WERI-Rb-1 (cell line): ENCODE data around the gene DRG1.

Source experiments
- DNase-seq: peaks from one replicate; pipeline ENCODE4 v3.0.0-alpha.2; 2020
- H3K27ac ChIP-seq: fragments of 250-450 bp; sonication (Bioruptor Pico); 2 replicates; pipeline ENCODE4 v1.5.1; 2020; ENCODE audit warnings: mild to moderate bottlenecking, moderate library complexity
- H3K27me3 ChIP-seq: fragments of 250-450 bp; sonication (Bioruptor Pico); 2 replicates; pipeline ENCODE4 v1.5.1; 2021; ENCODE audit warnings: mild to moderate bottlenecking, low read depth, moderate library complexity; ENCODE audit not compliant: insufficient read depth, severe bottlenecking
- H3K36me3 ChIP-seq: fragments of 250-450 bp; sonication (Bioruptor Pico); 2 replicates; pipeline ENCODE4 v1.5.1; 2020; ENCODE audit warnings: mild to moderate bottlenecking, moderate library complexity
- H3K4me3 ChIP-seq: 2 replicates; pipeline ENCODE4 v1.5.1; 2011; ENCODE audit warnings: low read depth, mild to moderate bottlenecking, control low read depth, low read length
- H3K9me3 ChIP-seq: fragments of 250-450 bp; sonication (Bioruptor Pico); 2 replicates; pipeline ENCODE4 v1.5.1; 2021; ENCODE audit warnings: mild to moderate bottlenecking, moderate library complexity; ENCODE audit not compliant: severe bottlenecking
- TF ChIP-seq, protein P1 (sequence below): IDR thresholded peaks from 2 replicates; pipeline ENCODE4 v1.5.1; 2011; ENCODE audit warnings: low read depth, mild to moderate bottlenecking, control low read depth, inconsistent platforms, low read length

The DRG1 gene

DNA sequence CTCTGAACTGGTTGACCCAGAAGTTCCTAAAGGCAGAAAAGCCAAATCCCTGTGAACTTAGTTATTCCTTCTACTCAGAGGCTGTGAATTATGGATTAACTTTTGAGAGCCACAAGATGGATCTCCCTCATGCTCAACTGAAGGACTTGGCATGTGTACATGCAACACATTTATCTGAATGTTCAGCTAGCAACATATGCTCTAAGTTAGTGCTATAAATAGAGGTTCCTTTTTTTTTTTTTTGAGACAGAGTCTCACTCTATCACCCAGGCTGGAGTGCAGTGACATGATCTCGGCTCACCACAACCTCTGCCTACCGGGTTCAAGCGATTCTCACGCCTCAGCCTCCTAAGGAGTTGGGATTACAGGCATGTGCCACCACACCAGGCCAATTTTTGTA is 50.1 kb downstream of the DRG1 start:
- Histone ChIP-seq H3K9me3 (no peaks in the 10 kb centered on the region), H3K27ac (no peak overlapping the region), H3K4me3 (no peak overlapping the region), H3K36me3 (peaks cover 69% of the 10 kb centered on the region), H3K27me3 (no peaks in the 10 kb centered on the region)
- DNase-seq: no peak
- TF ChIP-seq, protein P1, sequence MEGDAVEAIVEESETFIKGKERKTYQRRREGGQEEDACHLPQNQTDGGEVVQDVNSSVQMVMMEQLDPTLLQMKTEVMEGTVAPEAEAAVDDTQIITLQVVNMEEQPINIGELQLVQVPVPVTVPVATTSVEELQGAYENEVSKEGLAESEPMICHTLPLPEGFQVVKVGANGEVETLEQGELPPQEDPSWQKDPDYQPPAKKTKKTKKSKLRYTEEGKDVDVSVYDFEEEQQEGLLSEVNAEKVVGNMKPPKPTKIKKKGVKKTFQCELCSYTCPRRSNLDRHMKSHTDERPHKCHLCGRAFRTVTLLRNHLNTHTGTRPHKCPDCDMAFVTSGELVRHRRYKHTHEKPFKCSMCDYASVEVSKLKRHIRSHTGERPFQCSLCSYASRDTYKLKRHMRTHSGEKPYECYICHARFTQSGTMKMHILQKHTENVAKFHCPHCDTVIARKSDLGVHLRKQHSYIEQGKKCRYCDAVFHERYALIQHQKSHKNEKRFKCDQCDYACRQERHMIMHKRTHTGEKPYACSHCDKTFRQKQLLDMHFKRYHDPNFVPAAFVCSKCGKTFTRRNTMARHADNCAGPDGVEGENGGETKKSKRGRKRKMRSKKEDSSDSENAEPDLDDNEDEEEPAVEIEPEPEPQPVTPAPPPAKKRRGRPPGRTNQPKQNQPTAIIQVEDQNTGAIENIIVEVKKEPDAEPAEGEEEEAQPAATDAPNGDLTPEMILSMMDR: no peak

DNA sequence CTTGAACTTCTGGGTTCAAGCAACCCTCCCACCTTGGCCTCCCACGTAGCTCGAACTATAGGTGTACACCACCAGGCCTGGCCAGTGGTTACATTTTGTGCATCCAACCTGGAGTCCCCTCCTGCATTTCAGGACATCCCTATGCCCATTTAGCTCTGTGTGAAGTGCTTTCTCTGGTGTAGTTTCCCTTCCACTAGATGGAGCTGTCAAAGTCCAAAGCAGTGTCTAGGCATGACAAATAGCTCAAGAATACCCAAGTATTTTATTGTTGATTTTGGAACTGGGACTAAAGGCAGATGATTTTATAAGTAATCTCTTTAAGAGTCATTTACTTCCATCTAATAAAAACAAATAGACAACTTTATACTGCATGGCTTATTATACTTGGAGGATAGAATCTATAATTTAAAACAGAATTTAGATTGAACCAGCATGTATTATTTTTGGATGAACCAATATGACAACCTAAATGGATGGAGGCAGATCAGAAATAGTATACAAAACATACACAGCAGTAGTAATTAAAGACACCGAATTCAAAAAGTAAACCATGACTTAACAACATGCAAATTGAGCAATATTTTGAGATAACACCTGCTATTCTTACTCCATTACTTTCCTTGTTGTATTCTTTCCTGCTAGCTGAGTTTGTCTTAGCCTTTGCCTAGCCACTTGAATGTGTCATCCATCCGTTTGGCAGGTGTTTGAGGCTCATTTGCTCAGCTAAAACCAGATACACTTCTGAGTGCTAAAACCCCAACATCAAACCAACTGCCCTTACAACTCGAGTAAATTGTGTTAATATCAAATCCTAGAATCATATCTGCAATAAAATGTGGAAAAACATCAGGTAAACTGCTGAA is 52.5 kb downstream of the DRG1 start:
- TF ChIP-seq, protein P1: peak; percentile 61
- Histone ChIP-seq H3K27ac (no peak overlapping the region), H3K4me3 (no peak overlapping the region), H3K36me3 (peaks cover 70% of the 10 kb centered on the region), H3K27me3 (no peaks in the 10 kb centered on the region), H3K9me3 (no peaks in the 10 kb centered on the region)
- peak; percentile 21 for DNase-seq

GRCh38 chr22:31461699-31462098 is 62.3 kb downstream of the DRG1 start:
- Histone ChIP-seq H3K4me3 (no peak overlapping the region), H3K27me3 (no peaks in the 10 kb centered on the region), H3K9me3 (no peaks in the 10 kb centered on the region), H3K27ac (no peak overlapping the region), H3K36me3 (peaks cover 81% of the 10 kb centered on the region)
- no peak for DNase-seq
- TF ChIP-seq, protein P1: no peak

GRCh38 chr22:31465307-31465706 is 65.9 kb downstream of the DRG1 start:
- Histone ChIP-seq H3K27ac (no peak overlapping the region), H3K4me3 (no peak overlapping the region), H3K9me3 (no peaks in the 10 kb centered on the region), H3K36me3 (peaks cover 76% of the 10 kb centered on the region), H3K27me3 (no peaks in the 10 kb centered on the region)
- no peak for DNase-seq
- TF ChIP-seq, protein P1: no peak

DNA sequence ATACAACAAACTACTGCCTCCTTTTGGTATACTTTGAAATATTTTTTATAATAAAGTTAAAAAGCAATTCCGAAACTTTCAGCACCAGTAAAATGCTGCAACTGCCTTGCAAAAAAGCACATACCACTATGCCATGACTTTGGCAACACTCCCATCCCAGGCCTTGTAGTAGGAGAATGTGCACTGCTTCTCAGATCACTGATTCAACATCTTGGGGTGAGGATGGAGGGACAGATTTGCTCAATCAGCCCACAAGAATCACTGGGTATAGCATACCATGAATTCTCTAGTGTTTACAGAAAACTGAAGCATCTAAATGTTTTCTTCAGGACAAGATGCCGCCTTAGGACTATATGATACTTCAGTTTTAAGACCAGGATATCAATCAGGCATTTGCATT is 75.3 kb downstream of the DRG1 start:
- H3K36me3 ChIP-seq: peaks cover 34% of the 10 kb centered on the region
- TF ChIP-seq, protein P1: no peak
- H3K27me3 ChIP-seq: no peaks in the 10 kb centered on the region
- no peak overlapping the region for H3K27ac ChIP-seq
- H3K4me3 ChIP-seq: no peak overlapping the region
- no peaks in the 10 kb centered on the region for H3K9me3 ChIP-seq
- DNase-seq: no peak
